GM23338 (cell line): ENCODE data around the gene HYAL1. TPM values are rescaled to one million over a fixed set of nuclear protein-coding genes. Genes with fewer than 3 reads are reported as not detected.
A peak's percentile ranks its signal among the peaks of the same experiment; 100 is the strongest.

ENCODE experiments used
- ATAC-seq: fragments of 200-7000 bp; cut with Tn5 transposase; 3 replicates; pipeline ENCODE4 v1.9.1; 2020
- DNase-seq: peaks from one replicate; pipeline ENCODE4 v3.0.0-alpha.2; 2015; ENCODE audit warnings: low spot score
- H2AFZ ChIP-seq: fragments of 200-600 bp; sonication (generic); 2 replicates; pipeline ENCODE4 v1.8.0; 2016; ENCODE audit warnings: antibody characterized with exemption, mild to moderate bottlenecking, moderate library complexity
- H3F3A ChIP-seq: fragments of 200-600 bp; sonication (generic); replicated peaks from 2 replicates; pipeline ENCODE4 v1.8.0; 2017; ENCODE audit warnings: antibody characterized with exemption, mixed run types, low read depth
- H3K27ac ChIP-seq: fragments of 200-600 bp; sonication (generic); 2 replicates; pipeline ENCODE4 v1.6.1; 2016; ENCODE audit warnings: low read depth
- H3K27me3 ChIP-seq: fragments of 200-600 bp; sonication (generic); 2 replicates; pipeline ENCODE4 v1.8.0; 2016; ENCODE audit warnings: mild to moderate bottlenecking, mixed run types, moderate library complexity; ENCODE audit not compliant: insufficient read depth
- H3K36me3 ChIP-seq: fragments of 200-600 bp; sonication (generic); 2 replicates; pipeline ENCODE4 v1.8.0; 2016; ENCODE audit warnings: mild to moderate bottlenecking; ENCODE audit not compliant: insufficient read depth
- H3K4me1 ChIP-seq: fragments of 200-600 bp; sonication (generic); 2 replicates; pipeline ENCODE4 v1.8.0; 2016; ENCODE audit warnings: mild to moderate bottlenecking, moderate library complexity; ENCODE audit not compliant: insufficient read depth
- H3K4me2 ChIP-seq: fragments of 200-600 bp; sonication (generic); 2 replicates; pipeline ENCODE4 v1.7.1; 2017; ENCODE audit warnings: mixed run types
- H3K4me3 ChIP-seq: fragments of 200-600 bp; sonication (generic); 2 replicates; pipeline ENCODE4 v1.6.1; 2016; ENCODE audit warnings: mixed run types
- H3K79me2 ChIP-seq: fragments of 200-600 bp; sonication (generic); replicated peaks from 2 replicates; pipeline ENCODE4 v1.8.0; 2017; ENCODE audit warnings: mild to moderate bottlenecking; ENCODE audit not compliant: insufficient read depth
- H3K9me2 ChIP-seq: fragments of 200-600 bp; sonication (generic); 2 replicates; pipeline ENCODE4 v1.8.0; 2017; ENCODE audit not compliant: insufficient read depth
- H4K20me1 ChIP-seq: fragments of 200-600 bp; sonication (generic); replicated peaks from 2 replicates; pipeline ENCODE4 v1.8.0; 2017; ENCODE audit warnings: mild to moderate bottlenecking; ENCODE audit not compliant: insufficient read depth
- H3K27ac Mint-ChIP-seq: 2 replicates; pipeline ENCODE4 v1.8.0; 2020; ENCODE audit warnings: inconsistent platforms, mild to moderate bottlenecking, moderate library complexity, mixed read lengths
- H3K27me3 Mint-ChIP-seq: 3 replicates; pipeline ENCODE4 v1.8.0; 2022; ENCODE audit warnings: low read depth, mild to moderate bottlenecking, moderate library complexity, mixed read lengths, inconsistent platforms; ENCODE audit not compliant: insufficient read depth, poor library complexity
- H3K36me3 Mint-ChIP-seq: 3 replicates; pipeline ENCODE4 v1.8.0; 2021; ENCODE audit warnings: low read depth, mild to moderate bottlenecking, inconsistent platforms, moderate library complexity, mixed read lengths
- H3K4me1 Mint-ChIP-seq: 3 replicates; pipeline ENCODE4 v1.8.0; 2020; ENCODE audit warnings: mild to moderate bottlenecking, inconsistent platforms, mixed read lengths
- H3K4me3 Mint-ChIP-seq: 3 replicates; pipeline ENCODE4 v1.8.0; 2021; ENCODE audit warnings: moderate library complexity, mild to moderate bottlenecking, inconsistent platforms, mixed read lengths
- H3K9me3 Mint-ChIP-seq: 3 replicates; pipeline ENCODE4 v1.8.0; 2020; ENCODE audit warnings: moderate library complexity, mild to moderate bottlenecking, inconsistent platforms, mixed read lengths
- CREB1 ChIP-seq: fragments of 250-450 bp; sonication (Bioruptor Pico); IDR thresholded peaks from 2 replicates; pipeline ENCODE4 v1.5.0; 2020; ENCODE audit warnings: low read depth, mild to moderate bottlenecking, moderate library complexity
- ETS1 ChIP-seq: IDR thresholded peaks from 2 replicates; pipeline ENCODE4 v1.6.1; 2016; ENCODE audit warnings: antibody characterized with exemption
- EZH2 ChIP-seq: fragments of 200-600 bp; sonication (generic); IDR thresholded peaks from one replicate; pipeline ENCODE4 v1.8.0; 2017; ENCODE audit warnings: antibody characterized with exemption, mild to moderate bottlenecking, low read depth; ENCODE audit not compliant: unreplicated experiment
- JUNB ChIP-seq: IDR thresholded peaks from one replicate; pipeline ENCODE4 v1.6.1; 2016; ENCODE audit warnings: antibody characterized with exemption; ENCODE audit not compliant: unreplicated experiment
- POLR2AphosphoS5 ChIP-seq: IDR thresholded peaks from 2 replicates; pipeline ENCODE4 v1.6.1; 2016; ENCODE audit warnings: antibody characterized with exemption, low read depth
- REST ChIP-seq: IDR thresholded peaks from one replicate; pipeline ENCODE4 v1.6.1; 2018; ENCODE audit warnings: antibody characterized with exemption; ENCODE audit not compliant: unreplicated experiment
- STAT1 ChIP-seq: IDR thresholded peaks from one replicate; pipeline ENCODE4 v1.6.1; 2016; ENCODE audit warnings: antibody characterized with exemption; ENCODE audit not compliant: unreplicated experiment
- ZNF114 ChIP-seq: fragments of 250-450 bp; sonication (Bioruptor Pico); IDR thresholded peaks from 2 replicates; pipeline ENCODE4 v1.5.0; 2020; ENCODE audit warnings: mild to moderate bottlenecking, moderate library complexity
- polyA plus RNA-seq: library from polyadenylated mRNA; unstranded; fragments of >200 nt; fragmentation: Nextera tagmentation; extraction: Ambion mirVana; gene quantifications from 2 replicates; pipeline ENCODE4 v1.2.1, GENCODE V29; 2016
- total RNA-seq: library from RNA; depleted of rRNA; stranded (reverse); fragments of >200 nt; shearing (Covaris generic); gene quantifications from 2 replicates; pipeline ENCODE4 v1.2.3, GENCODE V29; 2014

HYAL1 gene
- total and polyA plus RNA-seq, 2 experiments from 2014 or later, result 2.1 to 5.0 TPM

GRCh38 chr3:50275996-50276761 is 27.2 kb downstream of the HYAL1 start:
- DNase-seq (peak; percentile 89), ATAC-seq (peak; percentile 34)
- Histone ChIP-seq H3K27me3 (peaks cover 57% of the 10 kb centered on the region), H2AFZ (peak overlapping the region; percentile 80), H4K20me1 (no peaks in the 10 kb centered on the region), H3F3A (peaks cover 10% of the 10 kb centered on the region; the same call in 1 of the 2 replicates), H3K9me2 (no peaks in the 10 kb centered on the region), H3K4me2 (peak overlapping the region; percentile 86), H3K36me3 (no peaks in the 10 kb centered on the region), H3K27ac (no peak overlapping the region), H3K4me1 (peaks cover 3% of the 10 kb centered on the region; the same call in 1 of the 2 replicates), H3K79me2 (no peaks in the 10 kb centered on the region), H3K4me3 (peak overlapping the region; percentile 63)
- TF ChIP-seq REST, result no peak
- TF ChIP-seq POLR2AphosphoS5, result peak; percentile 40; the same call in 1 of the 2 replicates
- peak; percentile 75 for TF ChIP-seq CREB1 (CRISPR knock-in tag)
- H3K36me3 Mint-ChIP-seq, result no peaks in the 10 kb centered on the region
- H3K27me3 Mint-ChIP-seq, result peaks cover 51% of the 10 kb centered on the region
- no peak overlapping the region for H3K27ac Mint-ChIP-seq
- H3K4me3 Mint-ChIP-seq, result peak overlapping the region; percentile 78
- H3K9me3 Mint-ChIP-seq, result no peaks in the 10 kb centered on the region
- peaks cover 30% of the 10 kb centered on the region for H3K4me1 Mint-ChIP-seq

GRCh38 chr3:50275141-50275995 is 28.0 kb downstream of the HYAL1 start:
- peaks cover 49% of the 10 kb centered on the region for H3K27me3 Mint-ChIP-seq
- TF ChIP-seq JUNB (no peak), EZH2 (no peak), ZNF114 (CRISPR knock-in tag) (no peak), STAT1 (no peak), CREB1 (CRISPR knock-in tag) (no peak), ETS1 (no peak)

More at GRCh38 chr3:50275141-50275995, 28.0 kb downstream of the HYAL1 start:
- Histone ChIP-seq H3K36me3 (no peaks in the 10 kb centered on the region), H2AFZ (peak overlapping the region; percentile 80), H4K20me1 (no peaks in the 10 kb centered on the region), H3K27ac (no peak overlapping the region), H3K4me3 (peak overlapping the region; percentile 63), H3K4me2 (peak overlapping the region; percentile 86), H3K9me2 (no peaks in the 10 kb centered on the region), H3K4me1 (peaks cover 3% of the 10 kb centered on the region; the same call in 1 of the 2 replicates), H3K79me2 (no peaks in the 10 kb centered on the region), H3K27me3 (peaks cover 57% of the 10 kb centered on the region), H3F3A (peaks cover 10% of the 10 kb centered on the region; the same call in 1 of the 2 replicates)
- peak overlapping the region; percentile 78 for H3K4me3 Mint-ChIP-seq
- H3K36me3 Mint-ChIP-seq, result no peaks in the 10 kb centered on the region
- peak; percentile 78 for DNase-seq
- H3K9me3 Mint-ChIP-seq, result no peaks in the 10 kb centered on the region
- peaks cover 30% of the 10 kb centered on the region for H3K4me1 Mint-ChIP-seq
- no peak overlapping the region for H3K27ac Mint-ChIP-seq
- peak; percentile 18 for ATAC-seq
